GM12873 (cell line): ENCODE results near the gene SCD.

Source experiments
- CTCF ChIP-seq: IDR thresholded peaks from 2 replicates; pipeline ENCODE4 v1.5.1; 2012; ENCODE audit warnings: low read depth, mild to moderate bottlenecking, moderate library complexity, low read length, control low read depth; ENCODE audit not compliant: insufficient read depth; ENCODE audit errors: missing control alignments

SCD gene

GRCh38 chr10:100341953-100342626, 4.9 kb upstream of the SCD start:
- TF ChIP-seq CTCF = peak; percentile 82

- TF ChIP-seq CTCF = no peak
Observed at GRCh38 chr10:100342627-100342972, 4.4 kb upstream of the SCD start.

GRCh38 chr10:100344241-100344788, 2.7 kb upstream of the SCD start:
- TF ChIP-seq CTCF = no peak

GRCh38 chr10:100345570-100346330, 1.3 kb upstream of the SCD start:
- TF ChIP-seq CTCF = no peak

GRCh38 chr10:100346351-100346764, 675 bp upstream of the SCD start:
- no peak for TF ChIP-seq CTCF

- no peak for TF ChIP-seq CTCF
Observed at GRCh38 chr10:100347568-100348195, 649 bp downstream of the SCD start.

GRCh38 chr10:100348389-100348927, 1.4 kb downstream of the SCD start:
- no peak for TF ChIP-seq CTCF
